Gastroesophageal sphincter (tissue), 3 donors: Measurements from ENCODE around the gene PHKG2.

Experiments used
- CTCF ChIP-seq, 4 experiments: fragments of 200-600 bp in 2 of 4; fragments of 450-650 bp in 2 of 4; sonication (generic) in 1 of 4; IDR thresholded peaks; one replicate each; pipeline ENCODE4 v1.5.1; 2017 to 2019; ENCODE audit warnings: antibody characterized with exemption in 4 of 4, mild to moderate bottlenecking in 2 of 4, moderate library complexity in 2 of 4
- EP300 ChIP-seq: sonication (generic); formaldehyde crosslinking; IDR thresholded peaks from one replicate; pipeline ENCODE4 v1.6.1; 2017; ENCODE audit warnings: antibody characterized with exemption, mild to moderate bottlenecking
- POLR2A ChIP-seq, 2 donors: fragments of 450-650 bp; IDR thresholded peaks; one replicate each; pipeline ENCODE4 v1.6.1; 2017; ENCODE audit warnings: antibody characterized with exemption in 2 of 2, mild to moderate bottlenecking in 2 of 2, moderate library complexity in 1 of 2

GRCh38 chr16:30722443-30722842 is 25.8 kb upstream of the PHKG2 start:
- TF ChIP-seq POLR2A (IDR thresholded peaks at IDR 0.05) (no peak), CTCF (IDR thresholded peaks at IDR 0.05) (no peak), EP300 (no peak)
